ENCODE measurements around the gene CRELD2.

The CRELD2 gene

DNA sequence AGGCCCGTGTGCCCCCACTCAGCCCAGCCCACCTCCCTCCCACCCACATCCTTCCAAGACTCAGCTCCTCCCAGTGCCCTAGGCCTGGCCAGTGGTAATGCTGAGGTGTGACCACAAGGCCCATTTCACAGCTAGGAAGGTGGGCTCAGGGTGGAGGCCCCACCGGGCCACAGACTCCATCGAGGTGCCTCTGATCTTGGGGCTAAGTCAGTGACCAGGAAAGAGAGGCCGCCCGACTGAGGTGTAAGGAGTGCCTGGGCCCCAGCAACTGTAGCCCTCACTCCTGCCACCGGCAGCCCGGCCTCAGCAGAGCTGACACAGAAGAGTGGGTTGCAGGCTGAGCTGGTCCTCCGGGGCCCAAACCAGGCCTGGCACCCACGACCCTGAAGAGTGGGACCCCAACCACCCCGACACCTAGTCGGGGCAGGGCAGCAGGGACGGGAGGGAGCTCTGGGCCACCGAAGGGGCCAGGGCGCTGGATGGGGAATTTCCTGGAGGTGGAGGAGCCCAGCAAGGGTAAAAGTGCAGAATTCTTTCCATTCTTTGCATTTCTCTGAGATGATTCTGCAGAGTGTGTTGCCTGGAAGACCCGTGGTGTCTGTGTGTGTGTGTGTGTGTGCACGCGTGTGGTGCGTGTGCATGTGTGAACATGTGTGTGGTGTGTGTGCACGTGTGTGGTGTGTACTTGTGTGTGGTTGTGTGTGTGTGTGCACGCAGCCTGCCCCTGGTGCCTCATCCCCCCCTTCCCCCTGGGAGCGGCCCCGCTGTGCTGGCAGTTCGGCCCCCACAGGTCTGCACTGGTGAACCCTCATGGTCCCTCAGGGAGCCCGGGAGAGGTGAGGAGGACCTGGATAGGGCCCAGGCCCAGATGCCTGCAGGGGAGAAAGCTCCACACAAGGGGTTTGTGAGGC lies 33.8 kb downstream of the CRELD2 start:
- Histone ChIP-seq H3K9me3 (no peaks in the 10 kb centered on the region), H3K27me3 (no peaks in the 10 kb centered on the region), H3K36me3 (no peaks in the 10 kb centered on the region), H3K4me3 (ENCODE audit: low read depth, low read length) (no peak overlapping the region), H3K4me1 (peaks cover 5% of the 10 kb centered on the region; the same call in 1 of the 2 replicates)
- TF ChIP-seq, protein P1, sequence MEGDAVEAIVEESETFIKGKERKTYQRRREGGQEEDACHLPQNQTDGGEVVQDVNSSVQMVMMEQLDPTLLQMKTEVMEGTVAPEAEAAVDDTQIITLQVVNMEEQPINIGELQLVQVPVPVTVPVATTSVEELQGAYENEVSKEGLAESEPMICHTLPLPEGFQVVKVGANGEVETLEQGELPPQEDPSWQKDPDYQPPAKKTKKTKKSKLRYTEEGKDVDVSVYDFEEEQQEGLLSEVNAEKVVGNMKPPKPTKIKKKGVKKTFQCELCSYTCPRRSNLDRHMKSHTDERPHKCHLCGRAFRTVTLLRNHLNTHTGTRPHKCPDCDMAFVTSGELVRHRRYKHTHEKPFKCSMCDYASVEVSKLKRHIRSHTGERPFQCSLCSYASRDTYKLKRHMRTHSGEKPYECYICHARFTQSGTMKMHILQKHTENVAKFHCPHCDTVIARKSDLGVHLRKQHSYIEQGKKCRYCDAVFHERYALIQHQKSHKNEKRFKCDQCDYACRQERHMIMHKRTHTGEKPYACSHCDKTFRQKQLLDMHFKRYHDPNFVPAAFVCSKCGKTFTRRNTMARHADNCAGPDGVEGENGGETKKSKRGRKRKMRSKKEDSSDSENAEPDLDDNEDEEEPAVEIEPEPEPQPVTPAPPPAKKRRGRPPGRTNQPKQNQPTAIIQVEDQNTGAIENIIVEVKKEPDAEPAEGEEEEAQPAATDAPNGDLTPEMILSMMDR (IDR thresholded peaks at IDR 0.05; ENCODE audit: low read depth, low read length) = no peak
- no peak for DNase-seq

DNA sequence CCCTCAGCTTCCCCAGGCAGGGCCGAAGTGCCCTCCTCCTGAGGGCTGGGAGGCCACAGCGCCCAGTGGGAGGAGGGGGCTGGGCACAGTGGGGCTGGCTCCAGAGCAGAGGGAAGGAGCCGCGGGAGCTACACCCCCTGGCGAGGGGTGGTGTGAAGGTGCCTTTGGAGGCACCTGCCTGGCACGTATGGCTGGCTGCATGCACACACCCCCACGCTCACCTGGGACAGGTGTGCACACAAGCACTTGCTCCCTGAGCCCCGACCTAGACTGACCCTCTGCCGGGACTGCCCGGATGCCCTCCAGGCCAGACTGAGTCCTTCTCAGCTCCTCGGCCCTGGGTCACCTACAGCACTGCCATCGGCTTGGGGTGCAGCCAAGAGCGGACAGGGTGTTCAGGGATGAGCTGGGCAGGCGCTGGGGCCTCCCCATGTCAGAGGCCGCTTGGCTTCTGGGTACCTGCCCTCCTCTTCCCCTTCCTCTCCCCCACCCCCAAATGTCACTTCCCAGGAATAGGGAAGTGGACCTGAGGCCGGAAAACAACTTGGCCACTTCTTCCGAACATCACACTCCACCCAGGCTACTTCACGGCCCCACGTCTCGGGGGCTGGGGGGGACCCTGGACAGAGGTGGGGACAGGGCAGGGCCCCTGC lies 34.7 kb downstream of the CRELD2 start:
- H3K4me1 ChIP-seq = peaks cover 5% of the 10 kb centered on the region; the same call in 1 of the 2 replicates
- no peak overlapping the region for H3K4me3 ChIP-seq (ENCODE audit: low read depth, low read length)
- no peaks in the 10 kb centered on the region for H3K9me3 ChIP-seq
- H3K36me3 ChIP-seq = no peaks in the 10 kb centered on the region
- TF ChIP-seq, protein P1 (IDR thresholded peaks at IDR 0.05; ENCODE audit: low read depth, low read length) = no peak
- no peaks in the 10 kb centered on the region for H3K27me3 ChIP-seq
- DNase-seq = no peak

DNA sequence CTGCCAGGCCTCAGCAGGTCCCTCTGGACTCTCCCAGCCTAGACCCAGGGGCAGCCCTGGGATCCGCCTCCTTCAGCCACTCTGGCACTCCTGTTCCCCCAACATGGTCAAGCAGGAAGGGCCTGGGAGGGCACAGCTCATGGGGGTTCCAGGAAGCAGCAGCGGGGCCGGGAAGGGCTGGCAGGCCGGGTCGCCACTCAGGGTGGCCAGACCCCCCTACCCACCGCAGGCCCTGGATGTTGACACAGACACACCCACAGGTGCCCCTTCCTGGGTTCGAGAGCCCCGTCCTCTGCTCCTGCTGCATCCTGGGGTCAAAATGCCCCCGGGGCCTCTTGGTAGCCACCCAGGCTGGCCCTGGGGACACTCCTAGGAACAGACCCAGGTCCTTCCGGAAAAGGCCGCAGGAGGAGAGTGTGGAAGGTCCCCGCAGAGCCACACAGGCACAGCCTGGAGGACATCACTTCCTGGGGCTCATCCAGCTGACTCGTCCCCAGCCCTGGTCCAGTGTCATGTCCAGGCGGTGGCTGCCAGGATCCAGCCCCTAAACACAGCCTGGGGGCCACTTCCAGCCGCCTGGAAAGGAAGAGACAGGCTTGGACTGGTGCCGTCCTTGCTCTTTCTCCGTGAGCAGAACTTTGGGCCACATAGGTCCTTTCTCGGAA lies 35.4 kb downstream of the CRELD2 start:
- H3K27me3 ChIP-seq = no peaks in the 10 kb centered on the region
- no peaks in the 10 kb centered on the region for H3K36me3 ChIP-seq
- no peak for DNase-seq
- no peak overlapping the region for H3K4me3 ChIP-seq (ENCODE audit: low read depth, low read length)
- H3K4me1 ChIP-seq = no peaks in the 10 kb centered on the region; the same call in 1 of the 2 replicates
- TF ChIP-seq, protein P1 (IDR thresholded peaks at IDR 0.05; ENCODE audit: low read depth, low read length) = no peak
- H3K9me3 ChIP-seq = no peaks in the 10 kb centered on the region

DNA sequence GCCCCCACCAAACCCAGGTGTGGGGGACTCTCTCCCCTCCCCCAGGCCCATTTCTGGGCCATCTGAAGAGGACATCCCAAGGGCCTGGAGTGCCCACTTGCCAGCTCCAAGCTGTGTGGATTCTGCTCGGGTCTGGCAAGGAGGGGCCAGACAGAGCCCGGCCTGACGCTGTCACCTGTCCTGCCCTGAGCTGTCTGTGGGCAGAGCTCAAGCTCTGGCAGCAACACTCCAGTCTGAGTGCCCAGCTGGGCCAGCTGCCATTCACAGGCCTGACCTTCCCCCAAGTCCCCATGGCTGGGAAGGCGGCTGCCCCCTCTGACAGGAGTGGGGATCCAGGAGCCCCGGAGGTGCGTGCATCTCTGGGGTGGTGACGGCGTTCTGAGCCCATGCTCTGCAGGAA lies 35.9 kb downstream of the CRELD2 start:
- H3K4me1 ChIP-seq = peaks cover 4% of the 10 kb centered on the region
- TF ChIP-seq, protein P1 (IDR thresholded peaks at IDR 0.05; ENCODE audit: low read depth, low read length) = no peak

DNA sequence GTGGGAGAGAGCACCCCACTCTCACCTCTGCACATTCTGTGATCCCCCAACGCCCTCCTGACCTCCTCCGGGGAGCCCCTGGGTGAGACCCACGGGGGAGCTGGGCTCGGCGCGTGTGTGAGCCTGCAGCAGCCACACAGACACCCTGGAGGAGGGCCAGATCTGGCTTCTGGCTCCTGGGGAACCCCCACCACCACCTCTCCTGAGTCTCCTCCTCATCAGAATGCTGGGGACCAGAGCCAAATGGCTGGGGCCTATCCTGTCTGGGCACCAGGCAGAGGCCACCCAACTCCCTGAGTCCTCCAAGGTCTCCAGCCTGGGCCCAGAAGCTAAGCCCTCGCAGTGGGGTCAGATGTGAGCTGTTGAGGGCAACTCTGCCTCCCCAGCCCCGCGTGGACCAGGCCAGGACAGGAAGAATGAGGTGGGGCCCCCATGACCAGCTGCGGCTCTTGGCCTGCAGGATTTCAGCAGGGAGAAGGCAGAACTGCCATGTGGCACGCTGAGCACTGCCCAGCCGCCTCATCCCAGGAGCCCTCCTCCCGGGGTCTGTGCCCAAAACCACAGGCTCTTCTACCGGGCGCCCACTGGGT lies 36.7 kb downstream of the CRELD2 start:
- H3K36me3 ChIP-seq = no peaks in the 10 kb centered on the region
- DNase-seq = no peak
- no peaks in the 10 kb centered on the region for H3K27me3 ChIP-seq
- no peak overlapping the region for H3K4me3 ChIP-seq (ENCODE audit: low read depth, low read length)
- H3K9me3 ChIP-seq = no peaks in the 10 kb centered on the region
- TF ChIP-seq, protein P1 (IDR thresholded peaks at IDR 0.05; ENCODE audit: low read depth, low read length) = no peak
- peaks cover 8% of the 10 kb centered on the region for H3K4me1 ChIP-seq

More for the DNA sequence above, 35.9 kb downstream of the CRELD2 start:
- Histone ChIP-seq H3K36me3 (no peaks in the 10 kb centered on the region), H3K4me3 (ENCODE audit: low read depth, low read length) (no peak overlapping the region), H3K27me3 (no peaks in the 10 kb centered on the region), H3K9me3 (no peaks in the 10 kb centered on the region)
- no peak for DNase-seq
